Measurements from ENCODE around the gene MRPS31. TPM values are rescaled to one million over a fixed set of nuclear protein-coding genes. Genes with fewer than 3 reads are reported as not detected.
A peak's percentile ranks its signal among the peaks of the same experiment; 100 is the strongest.
"Not testable (repeated sequence)": the region's sequence is repeated elsewhere in the genome, so short reads cannot be mapped to it uniquely, and the experiment has no call there.

The MRPS31 gene
- total RNA-seq, 1 donor from 2014 or later, result 11.3 TPM

DNA sequence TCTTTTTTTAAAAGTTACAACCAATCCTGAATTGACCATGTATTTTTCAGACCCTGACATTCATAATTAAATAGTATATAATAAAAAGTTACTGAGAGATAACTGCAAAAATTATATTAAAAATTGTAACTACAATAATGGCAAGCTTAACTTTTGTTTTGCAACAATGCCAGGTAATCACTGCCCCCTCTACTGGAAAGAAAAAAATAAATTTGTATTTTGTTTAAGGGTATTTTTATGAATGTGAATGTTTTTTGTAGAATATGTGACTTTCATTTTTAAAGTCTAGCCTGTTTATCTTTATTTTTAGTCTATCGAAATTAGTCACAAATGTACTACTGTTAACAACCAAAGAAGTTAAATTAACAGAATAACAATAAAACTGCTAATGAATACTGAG is 21.7 kb downstream of the MRPS31 start:
- Histone ChIP-seq H3K36me3 (ENCODE audit: control insufficient read depth, insufficient read depth, low read length) (peaks cover 5% of the 10 kb centered on the region), H3K27me3 (ENCODE audit: control insufficient read depth, insufficient read depth, low read length) (no peaks in the 10 kb centered on the region), H3K4me3 (ENCODE audit: low read depth, low read length) (no peak overlapping the region)
- FAIRE-seq (no peak), DNase-seq (ENCODE audit: low read depth) (no peak)
- TF ChIP-seq, protein P1, sequence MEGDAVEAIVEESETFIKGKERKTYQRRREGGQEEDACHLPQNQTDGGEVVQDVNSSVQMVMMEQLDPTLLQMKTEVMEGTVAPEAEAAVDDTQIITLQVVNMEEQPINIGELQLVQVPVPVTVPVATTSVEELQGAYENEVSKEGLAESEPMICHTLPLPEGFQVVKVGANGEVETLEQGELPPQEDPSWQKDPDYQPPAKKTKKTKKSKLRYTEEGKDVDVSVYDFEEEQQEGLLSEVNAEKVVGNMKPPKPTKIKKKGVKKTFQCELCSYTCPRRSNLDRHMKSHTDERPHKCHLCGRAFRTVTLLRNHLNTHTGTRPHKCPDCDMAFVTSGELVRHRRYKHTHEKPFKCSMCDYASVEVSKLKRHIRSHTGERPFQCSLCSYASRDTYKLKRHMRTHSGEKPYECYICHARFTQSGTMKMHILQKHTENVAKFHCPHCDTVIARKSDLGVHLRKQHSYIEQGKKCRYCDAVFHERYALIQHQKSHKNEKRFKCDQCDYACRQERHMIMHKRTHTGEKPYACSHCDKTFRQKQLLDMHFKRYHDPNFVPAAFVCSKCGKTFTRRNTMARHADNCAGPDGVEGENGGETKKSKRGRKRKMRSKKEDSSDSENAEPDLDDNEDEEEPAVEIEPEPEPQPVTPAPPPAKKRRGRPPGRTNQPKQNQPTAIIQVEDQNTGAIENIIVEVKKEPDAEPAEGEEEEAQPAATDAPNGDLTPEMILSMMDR (IDR thresholded peaks at IDR 0.05; ENCODE audit: insufficient read depth, low read length, severe bottlenecking), result no peak

DNA sequence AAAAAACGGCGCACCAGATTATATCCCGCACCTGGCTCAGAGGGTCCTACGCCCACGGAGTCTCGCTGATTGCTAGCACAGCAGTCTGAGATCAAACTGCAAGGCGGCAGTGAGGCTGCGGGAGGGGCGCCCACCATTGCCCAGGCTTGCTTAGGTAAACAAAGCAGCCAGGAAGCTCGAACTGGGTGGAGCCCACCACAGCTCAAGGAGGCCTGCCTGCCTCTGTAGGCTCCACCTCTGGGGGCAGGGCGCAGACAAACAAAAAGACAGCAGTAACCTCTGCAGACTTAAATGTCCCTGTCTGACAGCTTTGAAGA is 35.8 kb downstream of the MRPS31 start:
- H3K4me3 ChIP-seq (ENCODE audit: low read depth, low read length), result peak overlapping the region; percentile 28
- not testable (repeated sequence) for H3K27me3 ChIP-seq (ENCODE audit: control insufficient read depth, insufficient read depth, low read length); H3K36me3 ChIP-seq (ENCODE audit: control insufficient read depth, insufficient read depth, low read length); DNase-seq (ENCODE audit: low read depth); FAIRE-seq

DNA sequence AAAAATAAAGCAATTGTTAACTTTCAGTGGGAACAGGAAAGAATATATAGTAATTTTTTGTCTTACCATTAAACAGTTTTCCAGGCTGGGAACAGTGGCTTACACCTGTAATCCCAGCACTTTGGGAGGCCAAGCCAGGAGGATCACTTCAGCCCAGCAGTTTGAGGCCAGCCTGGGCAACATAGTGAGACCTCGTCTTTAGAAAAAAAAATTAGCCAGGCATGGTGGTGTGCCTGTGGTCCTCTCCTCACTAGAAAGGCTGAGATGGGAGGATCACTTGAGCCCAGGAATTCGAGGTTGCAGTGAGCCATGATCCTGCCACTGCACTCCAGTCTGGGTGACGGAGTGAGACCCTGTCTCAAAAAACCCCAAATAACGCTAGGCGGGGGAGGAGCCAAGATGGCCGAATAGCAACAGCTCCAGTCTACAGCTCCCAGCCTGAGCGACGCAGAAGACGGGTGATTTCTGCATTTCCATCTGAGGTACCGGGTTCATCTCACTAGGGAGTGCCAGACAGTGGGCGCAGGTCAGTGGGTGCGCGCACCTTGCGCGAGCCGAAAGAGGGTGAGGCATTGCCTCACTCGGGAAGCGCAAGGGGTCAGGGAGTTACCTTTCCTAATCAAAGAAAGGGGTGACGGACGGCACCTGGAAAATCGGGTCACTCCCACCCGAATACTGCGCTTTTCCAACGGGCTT is 36.3 kb downstream of the MRPS31 start:
- H3K27me3 ChIP-seq (ENCODE audit: control insufficient read depth, insufficient read depth, low read length); H3K36me3 ChIP-seq (ENCODE audit: control insufficient read depth, insufficient read depth, low read length); FAIRE-seq: not testable (repeated sequence)
- H3K4me3 ChIP-seq (ENCODE audit: low read depth, low read length), result peak overlapping the region; percentile 28
- DNase-seq (ENCODE audit: low read depth), result peak; percentile 0

DNA sequence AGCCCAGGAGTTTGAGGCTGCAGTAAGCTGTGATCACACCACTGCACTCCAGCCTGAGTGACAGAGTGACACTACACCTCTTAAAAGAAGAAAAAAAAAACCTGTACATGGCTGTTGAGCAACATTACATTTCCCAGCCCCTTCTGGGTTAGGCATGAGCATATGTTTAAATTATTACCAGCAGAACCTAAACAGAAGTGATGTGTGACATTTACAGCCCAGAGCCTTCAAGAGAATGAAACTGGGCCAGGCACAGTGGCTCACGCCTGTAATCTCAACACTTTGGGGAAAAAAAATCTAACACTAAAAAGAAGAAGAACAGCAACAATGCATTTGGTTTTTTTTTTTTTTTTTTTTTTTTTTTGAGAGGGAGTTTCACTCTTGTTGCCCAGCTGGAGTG is 38.3 kb downstream of the MRPS31 start:
- Histone ChIP-seq H3K4me3 (ENCODE audit: low read depth, low read length) (no peak overlapping the region), H3K36me3 (ENCODE audit: control insufficient read depth, insufficient read depth, low read length) (no peaks in the 10 kb centered on the region), H3K27me3 (ENCODE audit: control insufficient read depth, insufficient read depth, low read length) (no peaks in the 10 kb centered on the region)
- FAIRE-seq, result no peak
- no peak for DNase-seq (ENCODE audit: low read depth)
- TF ChIP-seq, protein P1 (IDR thresholded peaks at IDR 0.05; ENCODE audit: insufficient read depth, low read length, severe bottlenecking), result no peak

DNA sequence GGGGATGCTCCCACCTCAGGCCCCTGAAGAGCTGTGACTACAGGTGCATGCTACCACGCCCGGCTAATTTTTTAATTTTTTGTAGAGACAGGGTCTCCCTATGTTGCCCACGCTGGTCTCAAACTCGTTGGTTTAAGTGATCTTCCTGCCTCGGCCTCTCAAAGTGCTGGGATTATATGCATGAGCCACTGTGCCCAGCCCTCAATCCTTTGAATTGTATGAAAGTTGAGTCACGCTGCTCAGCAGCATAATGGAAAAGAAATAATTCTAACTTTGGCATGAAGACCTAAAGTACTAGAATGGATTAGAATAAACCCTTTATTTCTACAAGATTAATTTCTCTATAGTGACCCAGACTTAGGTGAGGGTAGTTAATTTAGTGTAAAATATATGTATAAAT is 42.4 kb downstream of the MRPS31 start:
- Histone ChIP-seq H3K27me3 (ENCODE audit: control insufficient read depth, insufficient read depth, low read length) (no peaks in the 10 kb centered on the region), H3K36me3 (ENCODE audit: control insufficient read depth, insufficient read depth, low read length) (no peaks in the 10 kb centered on the region), H3K4me3 (ENCODE audit: low read depth, low read length) (no peak overlapping the region)
- FAIRE-seq, result no peak
- TF ChIP-seq, protein P1 (IDR thresholded peaks at IDR 0.05; ENCODE audit: insufficient read depth, low read length, severe bottlenecking), result no peak
- DNase-seq (ENCODE audit: low read depth), result no peak

DNA sequence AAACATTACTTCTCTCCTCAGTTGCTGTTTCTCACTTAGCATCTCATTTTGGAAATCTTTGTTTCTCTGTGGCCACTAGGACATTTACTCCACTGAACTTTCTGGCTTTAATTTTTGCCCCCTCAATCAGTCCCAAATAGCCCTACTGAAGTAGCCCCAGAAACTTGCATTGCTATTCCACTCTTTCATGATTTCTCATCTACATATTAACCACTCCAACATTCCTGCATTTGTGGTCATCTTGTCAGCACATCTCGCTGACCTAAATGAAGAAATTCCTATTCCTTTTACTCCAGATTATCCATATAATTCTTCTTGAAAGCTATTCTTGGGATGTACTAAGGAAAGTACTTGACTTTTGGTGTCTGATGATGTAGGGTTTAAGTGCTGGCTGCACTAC is 56.6 kb downstream of the MRPS31 start:
- not testable (repeated sequence) for DNase-seq (ENCODE audit: low read depth); H3K36me3 ChIP-seq (ENCODE audit: control insufficient read depth, insufficient read depth, low read length); H3K27me3 ChIP-seq (ENCODE audit: control insufficient read depth, insufficient read depth, low read length); H3K4me3 ChIP-seq (ENCODE audit: low read depth, low read length)
- peak; percentile 60 for FAIRE-seq

DNA sequence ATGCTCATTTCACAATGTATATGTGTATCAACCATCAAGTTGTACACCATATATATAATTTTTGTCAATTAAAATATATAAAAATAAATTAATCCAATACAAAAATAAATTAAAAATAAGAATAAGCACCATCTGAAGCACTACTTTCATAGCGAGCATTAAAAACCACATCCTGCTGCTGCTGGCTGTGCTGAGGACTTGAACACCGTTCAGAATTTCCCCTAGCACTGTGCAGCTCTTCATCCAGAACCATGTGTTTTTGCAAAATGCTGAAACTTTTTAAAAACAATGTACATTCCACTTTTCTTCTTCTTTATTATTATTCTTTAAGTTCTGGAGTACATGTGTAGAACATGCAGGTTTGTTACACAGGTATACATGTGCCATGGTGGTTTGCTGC is 64.6 kb downstream of the MRPS31 start:
- TF ChIP-seq, protein P1 (IDR thresholded peaks at IDR 0.05; ENCODE audit: insufficient read depth, low read length, severe bottlenecking), result no peak
- no peak overlapping the region for H3K4me3 ChIP-seq (ENCODE audit: low read depth, low read length)
- no peak for FAIRE-seq

More for the DNA sequence above, 64.6 kb downstream of the MRPS31 start:
- no peaks in the 10 kb centered on the region for H3K36me3 ChIP-seq (ENCODE audit: control insufficient read depth, insufficient read depth, low read length)
- no peak for DNase-seq (ENCODE audit: low read depth)
- H3K27me3 ChIP-seq (ENCODE audit: control insufficient read depth, insufficient read depth, low read length), result no peaks in the 10 kb centered on the region
